OCI-LY3 (cell line): ENCODE results near the gene NT5DC3.

ENCODE experiments used
- CTCF ChIP-seq: fragments of 200-600, 300-600 bp; sonication (generic); IDR thresholded peaks from 2 replicates; pipeline ENCODE4 v1.5.1; 2014; ENCODE audit warnings: antibody characterized with exemption, low read length, low read depth
- EZH2phosphoT487 ChIP-seq: fragments of 200-600 bp; shearing (Covaris generic); IDR thresholded peaks from 2 replicates; pipeline ENCODE4 v1.6.1; 2018; ENCODE audit warnings: antibody characterized with exemption, mixed run types, low read depth

- TF ChIP-seq CTCF (no peak), EZH2phosphoT487 (no peak)
Measured at GRCh38 chr12:103811791-103812190, 29.2 kb downstream of the NT5DC3 start.
